Measurements from ENCODE around the gene BTBD7. TPM values are rescaled to one million over a fixed set of nuclear protein-coding genes. Genes with fewer than 3 reads are reported as not detected.

BTBD7 gene
- total and polyA plus RNA-seq, 3 donors from 2014 or later, result 16.9 to 27.8 (median 26.1) TPM

GRCh38 chr14:93246534-93246933, 86.3 kb downstream of the BTBD7 start:
- no peaks in the 10 kb centered on the region for H3K4me1 ChIP-seq
- H3K9me3 ChIP-seq, result no peaks in the 10 kb centered on the region
- no peak for TF ChIP-seq POLR2A (IDR thresholded peaks at IDR 0.05)
- TF ChIP-seq CTCF (IDR thresholded peaks at IDR 0.05), result no peak
- H3K27ac ChIP-seq, result no peak overlapping the region
- H3K36me3 ChIP-seq (ENCODE audit: low read depth, missing control alignments), result no peaks in the 10 kb centered on the region
- intact Hi-C loops (cut with DNase I; ENCODE audit: low total_unique reads), result no loop called here
- H3K4me3 ChIP-seq, result no peak overlapping the region
- no peak for DNase-seq
- H3K27me3 ChIP-seq, result no peaks in the 10 kb centered on the region

- TF ChIP-seq CTCF (IDR thresholded peaks at IDR 0.05), result no peak
- no peak for TF ChIP-seq POLR2A (IDR thresholded peaks at IDR 0.05)
- no peak for DNase-seq
- intact Hi-C loops (cut with DNase I; ENCODE audit: low total_unique reads), result no loop called here
- Histone ChIP-seq H3K27ac (no peak overlapping the region), H3K27me3 (no peaks in the 10 kb centered on the region), H3K36me3 (ENCODE audit: low read depth, missing control alignments) (no peaks in the 10 kb centered on the region), H3K4me1 (no peaks in the 10 kb centered on the region), H3K9me3 (no peaks in the 10 kb centered on the region), H3K4me3 (no peak overlapping the region)
- WGBS, 2 donors, result 88 to 89% methylated on average over 10 of the region's 10 CpGs
Measured at GRCh38 chr14:93245764-93246420, 86.9 kb downstream of the BTBD7 start.

- no peaks in the 10 kb centered on the region for H3K9me3 ChIP-seq
- H3K4me1 ChIP-seq, result no peaks in the 10 kb centered on the region
- H3K36me3 ChIP-seq (ENCODE audit: low read depth, missing control alignments), result no peaks in the 10 kb centered on the region
- H3K4me3 ChIP-seq, result no peak overlapping the region
- H3K27me3 ChIP-seq, result no peaks in the 10 kb centered on the region
- DNase-seq, result no peak
- TF ChIP-seq POLR2A (IDR thresholded peaks at IDR 0.05) (no peak), CTCF (IDR thresholded peaks at IDR 0.05) (no peak)
- intact Hi-C loops (cut with DNase I; ENCODE audit: low total_unique reads), result no loop called here
- WGBS, 2 donors, result 76 to 87% methylated on average over 3 of the region's 3 CpGs
- H3K27ac ChIP-seq, result no peak overlapping the region
Measured at GRCh38 chr14:93240678-93241000, 92.2 kb downstream of the BTBD7 start.

GRCh38 chr14:93239869-93240677, 92.8 kb downstream of the BTBD7 start:
- no peaks in the 10 kb centered on the region for H3K4me1 ChIP-seq
- no peaks in the 10 kb centered on the region for H3K27me3 ChIP-seq
- WGBS, 2 donors, result 91 to 94% methylated on average over 25 of the region's 25 CpGs
- H3K9me3 ChIP-seq, result no peaks in the 10 kb centered on the region
- intact Hi-C loops (cut with DNase I; ENCODE audit: low total_unique reads), result no loop called here
- no peak overlapping the region for H3K4me3 ChIP-seq
- no peak overlapping the region for H3K27ac ChIP-seq
- TF ChIP-seq POLR2A (IDR thresholded peaks at IDR 0.05) (no peak), CTCF (IDR thresholded peaks at IDR 0.05) (no peak)
- H3K36me3 ChIP-seq (ENCODE audit: low read depth, missing control alignments), result no peaks in the 10 kb centered on the region
- no peak for DNase-seq
